ENCODE results near the gene DUSP1.
"Not testable (repeated sequence)": the region's sequence is repeated elsewhere in the genome, so short reads cannot be mapped to it uniquely, and the experiment has no call there.

Gene DUSP1

DNA sequence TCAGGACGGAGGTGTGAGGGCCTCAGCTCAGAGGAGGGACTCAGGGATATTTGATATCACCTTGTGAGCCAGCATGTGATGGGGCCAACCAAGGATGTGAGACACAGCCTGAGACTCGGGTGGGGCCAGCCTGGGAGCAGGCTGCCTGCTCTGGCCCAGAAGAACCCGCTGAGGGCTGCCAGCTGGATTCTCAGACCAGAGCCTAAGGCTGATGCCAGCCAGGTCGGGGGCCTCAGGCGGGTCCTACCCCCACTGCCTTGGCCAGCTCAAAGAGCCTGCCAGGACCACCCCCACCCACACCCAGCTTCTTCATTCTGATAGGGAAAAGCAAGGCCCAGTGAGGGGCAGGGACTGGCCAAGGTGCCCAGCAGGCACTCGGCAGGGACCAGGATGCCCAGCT is 20.3 kb upstream of the DUSP1 start:
- DNase-seq (ENCODE audit: extremely low read depth, low read depth): no peak
- no peak for TF ChIP-seq CTCF (IDR thresholded peaks at IDR 0.05; ENCODE audit: low read depth, low read length, missing control alignments)
- H3K4me3 ChIP-seq (replicated peaks; ENCODE audit: low read depth, low read length): no peak overlapping the region

DNA sequence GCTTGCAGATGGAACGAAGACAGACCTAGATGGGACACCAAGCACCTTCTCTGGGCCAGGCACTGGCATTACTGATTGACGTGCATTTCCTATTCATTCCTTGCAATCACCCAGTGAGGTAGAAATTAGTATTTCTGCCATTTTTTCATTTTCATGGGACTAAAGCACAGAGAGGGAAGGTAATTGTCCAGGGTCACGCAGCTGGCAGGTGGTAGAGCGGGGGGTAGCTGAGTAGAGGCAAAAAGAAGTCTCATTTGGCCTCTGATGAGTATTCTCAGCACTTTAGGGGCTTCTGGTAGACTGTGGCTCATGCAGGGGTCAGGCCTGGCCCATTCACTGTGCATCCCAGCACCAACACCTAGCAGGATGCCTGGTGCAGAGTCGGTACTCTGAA is 19.5 kb upstream of the DUSP1 start:
- H3K4me3 ChIP-seq (replicated peaks; ENCODE audit: low read depth, low read length): no peak overlapping the region
- TF ChIP-seq CTCF (IDR thresholded peaks at IDR 0.05; ENCODE audit: low read depth, low read length, missing control alignments): no peak
- DNase-seq (ENCODE audit: extremely low read depth, low read depth): no peak

DNA sequence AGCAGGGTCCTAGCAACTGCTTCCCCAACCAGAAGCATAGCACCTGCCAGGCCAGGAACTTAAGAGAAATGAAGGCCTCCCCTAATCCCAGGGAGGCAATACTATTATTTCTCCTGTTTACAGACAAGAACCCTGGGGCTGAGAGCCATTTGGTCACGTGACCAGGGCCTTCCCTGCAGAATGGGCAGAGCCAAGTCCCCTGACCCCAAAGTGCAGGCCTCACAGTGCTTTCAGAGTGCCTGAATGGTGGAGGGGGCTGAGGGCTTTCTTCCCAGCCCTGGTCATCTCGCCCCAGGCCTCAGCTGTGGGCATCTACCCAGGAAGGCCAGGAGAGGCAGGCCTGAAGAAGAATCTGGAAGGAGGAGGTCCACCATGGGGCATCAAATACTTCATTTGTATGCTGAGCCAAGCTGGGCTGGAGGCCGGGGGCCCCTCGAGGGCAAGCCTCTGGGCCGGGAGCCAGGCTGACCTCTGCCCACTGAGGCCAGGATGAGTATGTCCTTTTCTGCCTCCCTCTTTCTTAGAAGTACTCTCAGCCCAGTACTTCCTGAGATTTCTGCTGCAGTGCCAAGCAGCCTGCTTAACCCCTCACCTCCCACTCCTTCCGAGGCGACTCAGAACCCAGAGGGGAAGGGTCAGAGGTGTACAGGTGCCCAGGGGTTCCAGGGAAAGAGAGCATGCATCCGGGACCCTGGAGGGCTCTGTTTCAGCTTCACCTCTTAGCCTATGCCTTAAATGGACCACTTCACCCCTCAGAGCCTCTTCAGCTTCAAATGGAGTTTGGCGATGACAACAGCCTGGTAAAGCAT is 18.9 kb upstream of the DUSP1 start:
- no peak for TF ChIP-seq CTCF (IDR thresholded peaks at IDR 0.05; ENCODE audit: low read depth, low read length, missing control alignments)
- DNase-seq (ENCODE audit: extremely low read depth, low read depth): no peak
- H3K4me3 ChIP-seq (replicated peaks; ENCODE audit: low read depth, low read length): no peak overlapping the region

GRCh38 chr5:172788771-172789686 is 18.0 kb upstream of the DUSP1 start:
- DNase-seq (ENCODE audit: extremely low read depth, low read depth): no peak
- TF ChIP-seq CTCF (IDR thresholded peaks at IDR 0.05; ENCODE audit: low read depth, low read length, missing control alignments): no peak
- no peak overlapping the region for H3K4me3 ChIP-seq (replicated peaks; ENCODE audit: low read depth, low read length)

- not testable (repeated sequence) for H3K4me3 ChIP-seq (replicated peaks; ENCODE audit: low read depth, low read length)
Observed at GRCh38 chr5:172787538-172787937, 16.5 kb upstream of the DUSP1 start.

DNA sequence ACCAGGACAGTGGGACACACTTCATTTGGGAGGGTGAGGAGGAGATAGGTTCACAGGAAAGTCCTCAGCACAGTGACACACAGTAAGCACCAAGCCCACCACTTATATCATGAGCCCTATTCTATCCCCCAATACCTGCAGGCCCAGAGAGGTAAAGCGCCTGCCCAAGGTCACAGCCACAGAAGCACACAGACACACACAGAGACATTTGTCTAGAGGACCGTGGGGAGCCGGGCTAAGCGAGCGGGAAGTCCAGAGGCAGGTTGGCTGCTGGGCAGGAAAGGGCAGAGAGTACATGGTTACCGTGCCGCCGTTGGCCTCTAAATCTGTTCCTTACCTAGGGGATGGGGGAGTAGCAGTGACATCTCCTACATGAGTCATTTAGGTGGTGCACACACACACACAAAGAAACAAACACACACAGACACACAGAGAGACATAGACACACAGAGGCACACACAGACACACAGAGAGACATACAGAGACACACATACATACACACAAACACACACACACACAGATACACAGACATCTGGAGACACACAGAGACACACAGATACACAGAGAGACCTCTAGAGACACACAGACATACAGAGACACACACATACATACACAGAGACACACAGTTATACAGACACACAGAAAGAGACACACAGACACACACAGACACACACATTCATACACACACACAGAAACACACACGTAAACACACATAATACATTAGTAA is 15.9 kb upstream of the DUSP1 start:
- no peak for TF ChIP-seq CTCF (IDR thresholded peaks at IDR 0.05; ENCODE audit: low read depth, low read length, missing control alignments)
- no peak overlapping the region for H3K4me3 ChIP-seq (replicated peaks; ENCODE audit: low read depth, low read length)
- no peak for DNase-seq (ENCODE audit: extremely low read depth, low read depth)

More at GRCh38 chr5:172787538-172787937, 16.5 kb upstream of the DUSP1 start:
- DNase-seq (ENCODE audit: extremely low read depth, low read depth): not testable (repeated sequence)

All from HFF-Myc (cell line).